ENCODE data around the gene FAM53C.
"Not testable (repeated sequence)": the region's sequence is repeated elsewhere in the genome, so short reads cannot be mapped to it uniquely, and the experiment has no call there.

The FAM53C gene

DNA sequence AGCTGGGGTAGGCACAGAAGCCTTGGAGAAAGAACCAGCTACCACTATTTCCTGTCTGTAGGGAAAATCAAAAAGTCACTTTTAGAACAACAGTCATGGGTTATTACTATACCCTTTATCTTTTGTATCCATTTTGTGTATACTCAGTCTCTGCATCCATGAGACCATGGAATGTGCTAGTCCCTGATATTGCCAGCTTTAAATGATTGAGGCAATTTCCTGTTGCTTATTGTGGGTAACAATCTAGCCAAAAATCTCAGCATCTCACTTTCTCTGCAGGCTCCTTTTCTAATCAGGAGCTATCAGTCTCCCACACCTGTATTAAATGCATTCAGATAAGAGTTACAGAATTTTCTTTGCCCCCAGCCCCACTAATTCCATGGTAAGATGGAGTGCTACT is 13.5 kb downstream of the FAM53C start:
- no peak for DNase-seq

GRCh38 chr5:138352071-138352721 is 14.1 kb downstream of the FAM53C start, which contains the start of gene KDM3B:
Gene KDM3B, plus strand, starts transcription at chr5:138352685. Its CDS starts 111 bp downstream, at chr5:138352796.
- DNase-seq, result peak; percentile 93

GRCh38 chr5:138352722-138353559 is 14.9 kb downstream of the FAM53C start:
- DNase-seq, result peak; percentile 84

DNA sequence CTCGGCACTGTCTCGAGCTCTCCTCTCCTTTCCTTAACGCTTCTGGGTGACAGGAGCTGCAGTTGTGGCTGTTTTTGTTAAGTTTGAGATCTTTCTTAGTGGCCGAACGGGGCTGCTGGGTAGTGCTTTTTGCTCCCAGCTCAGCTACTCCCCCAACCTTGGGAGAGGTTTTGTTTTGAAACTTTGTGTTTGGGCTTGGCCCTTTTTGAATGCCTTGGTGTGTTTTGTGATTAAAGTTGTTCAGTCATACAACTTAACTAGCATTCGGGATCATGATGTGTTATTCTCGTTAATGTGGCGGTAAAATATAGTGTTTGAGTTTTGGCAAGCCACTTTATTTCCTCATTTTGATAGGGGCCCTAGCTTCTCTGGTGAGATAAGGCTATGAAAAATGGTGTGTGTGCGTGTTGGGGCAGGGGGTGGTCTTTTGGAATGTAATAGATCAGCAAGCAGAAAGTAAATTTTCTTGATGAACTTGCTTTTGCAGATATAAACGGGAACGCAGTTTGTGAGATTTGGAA is 15.6 kb downstream of the FAM53C start:
- DNase-seq, result no peak

DNA sequence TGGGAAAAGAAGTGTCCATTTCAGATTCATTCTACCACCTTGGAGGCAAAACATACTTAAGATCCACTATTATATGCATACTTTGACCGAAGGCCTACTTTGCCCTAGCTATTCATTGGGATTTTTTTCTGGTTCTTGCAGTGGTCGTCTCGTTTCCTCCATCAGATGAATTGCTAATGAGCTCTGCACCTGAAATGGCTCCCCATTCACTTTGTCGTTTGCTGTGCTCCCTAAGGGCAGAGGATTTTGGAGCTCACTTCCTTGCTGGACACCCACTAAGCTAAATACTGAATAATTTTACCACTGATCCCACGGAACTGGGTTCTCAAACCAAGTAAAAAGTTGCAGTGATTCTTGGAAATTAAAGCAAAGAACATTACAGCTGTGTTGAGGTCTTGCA is 16.3 kb downstream of the FAM53C start:
- DNase-seq, result peak; percentile 31

GRCh38 chr5:138354926-138355378 is 16.9 kb downstream of the FAM53C start:
- peak; percentile 40 for DNase-seq

- DNase-seq, result no peak
Observed at GRCh38 chr5:138359621-138360020, 21.6 kb downstream of the FAM53C start.

GRCh38 chr5:138360941-138361452 is 22.9 kb downstream of the FAM53C start:
- DNase-seq, result peak; percentile 52

DNA sequence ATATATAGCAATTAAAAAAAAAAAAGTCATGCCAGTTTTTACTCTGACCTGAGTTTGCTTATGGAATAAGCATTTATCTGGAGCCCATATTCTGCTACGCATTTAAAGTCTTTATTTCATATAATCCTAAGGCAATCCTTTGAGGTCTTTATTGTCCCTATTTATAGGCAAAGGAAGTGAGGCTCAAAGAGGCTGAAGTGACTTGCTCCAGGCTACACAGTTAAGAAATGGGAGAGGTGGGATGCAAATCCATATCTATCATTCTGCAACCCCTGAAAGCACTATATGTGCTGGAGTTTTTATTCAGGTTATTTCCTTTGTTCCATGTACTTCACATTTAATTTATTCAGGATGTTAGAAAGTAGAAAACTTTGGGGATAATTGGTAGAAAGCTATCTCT is 26.5 kb downstream of the FAM53C start:
- DNase-seq, result no peak

DNA sequence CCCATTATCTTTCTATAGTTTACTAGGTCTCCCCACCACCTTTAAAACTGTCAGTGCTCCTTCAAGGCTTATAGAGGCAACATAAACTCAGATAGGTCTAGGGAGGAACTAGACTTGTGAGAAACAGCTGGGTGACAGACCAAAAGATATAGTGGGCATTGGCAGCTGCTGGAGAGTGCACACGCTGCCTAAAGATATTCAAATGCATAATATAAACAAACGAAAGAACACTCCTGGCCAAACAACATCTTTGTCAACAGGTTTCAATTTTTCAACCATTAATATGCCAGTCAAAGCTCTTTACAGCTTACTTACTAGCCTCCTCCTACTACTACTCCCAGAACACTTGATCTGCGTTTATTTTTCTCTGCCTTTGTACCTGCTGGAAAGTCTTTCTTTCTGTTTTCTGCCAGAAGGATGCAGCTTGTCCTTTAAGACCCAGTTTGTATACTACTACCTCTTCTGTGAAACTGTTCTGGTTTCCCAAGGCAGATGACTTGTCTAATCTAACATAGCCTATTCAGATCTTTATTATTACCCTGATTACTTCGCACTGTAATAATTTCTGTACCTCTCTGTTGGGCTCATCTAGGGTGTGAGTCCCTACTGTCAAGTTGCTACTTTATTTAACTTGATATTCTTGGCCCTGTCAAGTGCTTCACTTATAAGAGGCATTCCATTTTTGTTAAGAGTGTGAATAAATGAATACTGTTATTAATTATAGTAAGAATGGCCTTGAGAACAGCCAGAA is 28.7 kb downstream of the FAM53C start:
- DNase-seq, result no peak

DNA sequence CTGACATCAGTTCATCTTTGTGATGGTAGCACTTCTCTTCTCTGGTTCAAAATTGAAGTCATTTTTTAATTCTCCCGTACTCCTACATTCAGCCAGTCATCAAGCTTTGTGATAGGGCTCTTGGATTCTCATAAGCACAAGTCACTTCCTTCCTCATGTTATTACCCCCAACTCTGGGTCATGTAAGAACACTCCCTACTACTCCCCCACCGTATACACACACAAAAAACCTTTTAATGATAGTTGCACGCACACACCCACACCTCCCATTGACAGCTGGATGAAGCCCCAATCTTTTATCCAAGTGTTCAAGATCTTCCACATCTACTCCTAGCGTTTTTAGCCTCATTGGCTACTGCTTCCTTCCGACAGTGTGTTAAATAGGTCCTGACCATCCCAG is 31.2 kb downstream of the FAM53C start:
- no peak for DNase-seq

GRCh38 chr5:138369706-138370105 is 31.6 kb downstream of the FAM53C start:
- no peak for DNase-seq

DNA sequence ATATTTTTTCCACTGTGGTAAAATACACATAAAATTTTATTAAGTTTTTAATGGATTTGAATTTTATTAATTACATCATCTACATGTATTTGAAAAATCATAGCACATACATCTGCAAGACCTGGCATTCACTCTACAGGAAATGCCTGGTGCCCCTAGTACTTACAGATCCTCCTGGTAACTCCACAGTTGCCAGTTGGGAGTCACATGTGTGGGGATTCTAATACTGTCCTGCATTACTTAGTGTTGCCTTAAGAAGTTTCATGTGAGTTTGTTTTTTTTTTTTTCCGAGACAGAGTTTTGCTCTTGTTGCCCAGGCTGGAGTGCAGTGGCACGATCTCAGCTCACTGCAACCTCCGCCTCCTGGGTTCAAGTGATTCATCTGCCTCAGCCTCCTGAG is 32.5 kb downstream of the FAM53C start:
- DNase-seq, result no peak

GRCh38 chr5:138371454-138371853 is 33.4 kb downstream of the FAM53C start:
- no peak for DNase-seq

DNA sequence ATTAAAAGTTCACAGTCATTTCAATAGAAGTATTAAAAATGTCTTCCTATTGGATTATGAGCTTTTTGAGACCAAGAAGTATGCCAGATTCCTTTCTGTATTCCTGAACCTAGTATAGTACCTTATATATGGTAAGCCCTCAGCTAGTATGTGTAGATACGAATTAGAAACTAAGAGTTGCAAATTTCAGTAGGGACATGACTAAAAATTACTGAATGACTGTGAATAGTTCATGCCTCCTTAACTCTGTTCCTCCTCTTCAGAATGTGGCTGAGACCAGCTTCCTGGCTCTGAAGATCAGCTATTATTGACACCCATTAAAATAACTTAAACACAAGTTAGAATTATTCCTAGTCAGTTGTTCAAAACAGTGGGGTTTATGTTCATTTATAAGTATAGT is 34.2 kb downstream of the FAM53C start:
- DNase-seq, result no peak

- no peak for DNase-seq
Observed at GRCh38 chr5:138372653-138373052, 34.6 kb downstream of the FAM53C start.

DNA sequence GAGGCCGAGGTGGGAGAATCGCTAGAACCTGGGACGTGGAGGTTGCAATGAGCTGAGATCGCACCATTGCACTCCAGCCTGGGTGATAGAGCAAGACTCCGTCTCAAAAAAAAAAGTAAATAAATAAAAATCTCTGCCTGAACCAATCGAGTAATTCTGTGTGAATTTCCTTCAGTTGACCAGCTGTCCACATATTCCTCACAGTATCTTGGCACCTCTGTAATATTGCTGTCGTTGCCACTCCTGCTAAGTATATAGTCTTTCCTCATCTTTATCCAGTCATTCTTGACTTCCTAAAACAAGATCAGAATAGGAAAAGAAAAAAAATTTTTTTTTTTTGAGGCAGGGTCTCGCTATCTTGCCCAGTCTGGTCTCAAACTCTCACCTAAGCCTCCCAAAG is 44.3 kb downstream of the FAM53C start:
- no peak for DNase-seq

- DNase-seq, result no peak
Observed at GRCh38 chr5:138385660-138386059, 47.6 kb downstream of the FAM53C start.

DNA sequence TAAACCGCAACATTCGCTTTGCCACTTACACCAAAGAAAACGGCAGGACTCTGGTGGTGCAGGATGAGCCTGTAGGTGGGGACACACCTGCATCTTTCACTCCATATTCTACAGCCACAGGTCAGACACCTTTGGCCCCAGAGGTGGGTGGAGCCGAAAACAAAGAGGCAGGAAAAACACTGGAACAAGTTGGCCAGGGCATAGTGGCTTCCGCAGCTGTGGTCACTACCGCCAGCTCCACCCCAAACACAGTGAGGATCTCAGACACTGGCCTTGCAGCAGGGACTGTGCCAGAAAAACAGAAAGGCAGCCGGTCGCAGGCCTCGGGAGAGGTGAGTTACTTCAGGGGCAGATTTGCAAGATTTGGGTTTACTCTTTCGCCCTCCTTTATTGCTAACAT is 48.2 kb downstream of the FAM53C start:
- DNase-seq, result no peak

DNA sequence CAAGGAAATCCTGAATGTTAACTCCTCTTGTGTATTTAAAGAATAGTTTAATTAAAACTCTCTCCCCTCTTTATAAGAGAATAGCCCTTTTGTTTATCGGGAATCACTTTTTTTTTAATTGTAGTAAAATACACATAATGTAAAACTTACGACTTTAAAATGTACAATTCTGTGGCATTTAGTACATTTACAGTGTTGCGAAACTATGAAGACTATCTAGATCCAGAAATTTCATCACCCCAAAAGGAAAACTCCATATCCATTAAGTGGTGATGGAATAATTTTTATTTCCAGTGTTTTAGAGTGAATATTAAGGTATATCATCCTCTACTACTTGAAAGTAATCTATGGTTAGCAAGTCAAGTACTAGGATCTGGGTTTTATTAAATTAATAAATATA is 51.3 kb downstream of the FAM53C start:
- DNase-seq, result no peak

GRCh38 chr5:138389911-138390310 is 51.8 kb downstream of the FAM53C start:
- not testable (repeated sequence) for DNase-seq

- DNase-seq, result no peak
Observed at GRCh38 chr5:138391859-138392386, 53.9 kb downstream of the FAM53C start.
